HK-2 (cell line): Measurements from ENCODE around the gene CD24.
A peak's percentile ranks its signal among the peaks of the same experiment; 100 is the strongest.
"Not testable (repeated sequence)": the region's sequence is repeated elsewhere in the genome, so short reads cannot be mapped to it uniquely, and the experiment has no call there.

Experiments
- DNase-seq: peaks from one replicate; pipeline ENCODE4 v3.0.0-alpha.2; 2018; ENCODE audit not compliant: unreplicated experiment

CD24 gene, protein sequence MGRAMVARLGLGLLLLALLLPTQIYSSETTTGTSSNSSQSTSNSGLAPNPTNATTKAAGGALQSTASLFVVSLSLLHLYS

DNA sequence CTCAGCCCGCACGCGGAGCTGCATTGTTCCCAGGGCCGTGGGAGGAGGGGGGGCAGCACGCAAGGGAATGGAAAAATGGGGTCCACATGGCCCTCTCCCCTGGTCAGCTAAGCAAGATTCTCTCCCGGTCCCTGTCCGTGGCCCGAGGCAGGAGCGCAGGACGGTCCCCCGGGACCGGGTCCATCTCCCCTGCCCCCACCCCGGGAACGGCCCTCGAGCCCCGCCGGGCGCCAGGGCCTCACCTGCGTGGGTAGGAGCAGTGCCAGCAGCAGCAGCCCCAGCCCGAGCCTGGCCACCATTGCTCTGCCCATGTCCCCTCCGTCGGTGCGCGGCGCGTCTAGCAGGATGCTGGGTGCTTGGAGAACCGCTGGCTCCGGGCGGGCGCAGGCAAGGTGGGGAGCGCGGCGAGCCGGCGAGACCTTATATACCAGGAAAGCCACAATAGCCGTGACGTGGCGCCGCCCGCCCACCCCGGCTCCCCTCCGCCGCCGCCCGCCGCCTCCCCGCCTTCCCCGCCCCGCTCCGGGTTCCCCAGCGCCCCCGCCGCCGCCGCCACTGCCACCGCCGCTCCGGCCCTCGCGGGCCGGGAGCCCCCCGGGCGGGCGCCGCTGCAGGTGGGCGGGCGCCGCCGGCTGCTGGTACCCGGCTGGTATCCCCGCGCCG lies at the start of gene CD24:
CD24 (minus strand) TSS at position 394 of the 663 bp plus-strand sequence; CDS start at position 311, 83 bp downstream.
- peak; percentile 84 for DNase-seq

GRCh38 chr6:107021446-107022185 lies 47.1 kb upstream of the CD24 start:
- no peak for DNase-seq

DNA sequence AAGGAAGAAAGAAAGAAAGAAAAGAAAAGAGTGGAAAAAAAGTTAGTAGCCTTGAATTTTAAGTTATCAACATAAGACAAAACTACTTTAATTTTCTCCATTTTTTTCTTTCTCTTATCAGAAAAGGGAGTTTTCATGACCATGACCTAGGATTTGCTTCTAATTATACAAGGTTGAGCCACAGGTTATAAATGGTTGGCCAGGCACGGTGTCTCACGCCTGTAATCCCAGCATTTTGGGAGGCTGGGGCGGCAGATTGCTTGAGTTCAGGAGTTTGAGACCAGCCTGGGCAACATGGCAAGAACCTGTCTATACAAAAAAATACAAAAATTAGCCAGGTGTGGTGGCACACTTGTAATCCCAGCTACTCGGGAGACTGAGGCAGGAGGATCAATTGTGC lies 45.7 kb upstream of the CD24 start:
- DNase-seq, result no peak

DNA sequence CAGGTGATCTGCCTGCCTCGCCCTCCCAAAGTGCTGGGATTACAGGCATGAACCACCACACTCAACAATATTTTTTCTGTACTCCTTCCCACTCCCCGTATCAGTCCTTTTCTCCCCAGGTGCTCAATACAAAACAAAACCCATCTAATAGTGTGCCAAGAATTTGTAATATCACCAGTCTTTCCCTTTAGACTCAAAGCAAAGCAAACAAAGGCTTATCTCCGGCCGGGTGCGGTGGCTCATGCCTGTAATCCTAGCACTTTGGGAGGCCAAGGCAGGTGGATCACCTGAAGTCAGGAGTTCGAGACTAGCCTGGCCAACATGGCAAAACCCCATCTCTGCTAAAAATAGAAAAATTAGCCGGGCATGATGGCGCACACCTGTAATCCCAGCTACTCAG lies 45.1 kb upstream of the CD24 start:
- not testable (repeated sequence) for DNase-seq

DNA sequence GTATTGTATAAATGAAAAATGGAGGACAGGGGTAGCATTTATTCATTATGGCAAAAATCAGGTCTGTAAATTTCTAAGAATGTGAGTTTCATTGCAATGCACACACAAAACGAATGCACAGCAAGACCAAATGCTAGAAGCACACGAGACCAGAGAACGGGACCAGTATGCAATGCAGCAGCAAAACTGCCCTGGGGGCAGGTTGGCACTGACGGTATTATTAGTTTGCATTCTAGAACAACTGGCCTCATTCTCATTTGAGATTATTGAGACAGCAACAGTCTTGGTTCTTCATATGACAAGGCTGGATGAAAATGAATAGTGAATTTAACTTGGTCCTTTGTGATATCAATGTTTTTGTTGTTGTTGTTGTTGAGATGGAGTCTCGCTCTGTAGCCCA lies 44.5 kb upstream of the CD24 start:
- no peak for DNase-seq

- no peak for DNase-seq
Measured at GRCh38 chr6:107009499-107009898, 35.0 kb upstream of the CD24 start.

- peak; percentile 56 for DNase-seq
Measured at GRCh38 chr6:106997392-106998158, 23.0 kb upstream of the CD24 start.

DNA sequence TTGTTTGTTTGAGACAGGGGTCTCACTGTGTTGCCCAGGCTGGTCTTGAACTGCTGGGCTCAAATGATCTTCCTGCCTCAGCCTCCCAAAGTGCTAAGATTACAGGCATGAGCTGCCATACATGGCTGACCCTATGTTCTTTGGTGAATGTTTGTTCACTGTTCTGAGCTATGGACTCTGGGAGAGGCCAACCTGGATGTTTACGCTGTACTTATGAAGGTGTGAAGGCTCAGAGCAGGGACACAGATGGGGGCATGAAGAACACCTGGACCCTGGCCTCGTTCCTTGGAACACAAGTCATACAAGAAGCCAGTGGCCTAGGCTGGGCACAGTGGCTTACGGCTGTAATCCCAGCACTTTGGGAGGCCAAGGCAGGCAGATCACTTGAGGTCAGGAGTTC lies 21.1 kb upstream of the CD24 start:
- no peak for DNase-seq

GRCh38 chr6:106989737-106990136 lies 15.2 kb upstream of the CD24 start:
- not testable (repeated sequence) for DNase-seq

- DNase-seq, result no peak
Measured at GRCh38 chr6:106988664-106989063, 14.1 kb upstream of the CD24 start.

- DNase-seq, result no peak
Measured at GRCh38 chr6:106981926-106982325, 7.4 kb upstream of the CD24 start.

DNA sequence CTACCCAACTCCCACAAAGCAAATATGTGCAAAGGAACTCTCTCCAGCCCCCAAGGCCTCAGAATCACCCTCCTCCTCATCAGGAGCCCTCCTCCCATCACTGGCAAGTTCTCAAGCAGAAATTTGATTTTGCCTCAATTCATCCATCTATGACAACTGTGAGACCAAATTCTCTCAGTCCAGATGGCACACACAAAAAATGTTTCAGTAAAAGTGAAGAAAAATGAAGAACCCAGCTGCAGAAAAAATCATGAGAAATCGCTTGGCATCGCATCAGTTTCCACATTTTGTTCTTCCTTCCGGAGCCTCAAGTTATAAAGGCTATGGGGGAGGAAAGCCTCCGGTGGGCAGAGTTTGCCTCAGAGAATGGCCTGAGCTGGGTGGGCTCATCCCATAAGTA lies 6.4 kb upstream of the CD24 start:
- no peak for DNase-seq

GRCh38 chr6:106979435-106979884 lies 4.9 kb upstream of the CD24 start:
- DNase-seq, result peak; percentile 87

- DNase-seq, result no peak
Measured at GRCh38 chr6:106977246-106977645, 2.7 kb upstream of the CD24 start.

DNA sequence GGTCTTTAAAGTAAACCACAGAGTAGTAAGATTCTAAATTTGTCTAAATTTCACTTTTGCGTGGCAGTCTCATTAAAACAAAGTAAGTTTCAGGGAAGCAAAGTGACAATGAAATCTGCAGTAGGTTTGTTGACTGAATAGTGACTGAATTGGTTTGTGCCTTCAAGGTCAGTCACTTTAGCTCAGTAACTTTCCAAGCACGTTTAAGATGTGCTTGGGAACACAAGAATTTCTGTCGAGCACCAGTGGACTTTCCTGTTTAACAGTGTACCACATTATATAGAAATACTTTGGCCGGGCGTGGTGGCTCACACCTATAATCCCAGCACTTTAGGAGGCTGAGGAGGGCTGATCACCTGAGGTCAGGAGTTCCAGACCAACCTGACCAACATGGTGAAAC lies 1.7 kb upstream of the CD24 start:
- no peak for DNase-seq

- DNase-seq, result no peak
Measured at GRCh38 chr6:106975738-106976064, 1.2 kb upstream of the CD24 start.

DNA sequence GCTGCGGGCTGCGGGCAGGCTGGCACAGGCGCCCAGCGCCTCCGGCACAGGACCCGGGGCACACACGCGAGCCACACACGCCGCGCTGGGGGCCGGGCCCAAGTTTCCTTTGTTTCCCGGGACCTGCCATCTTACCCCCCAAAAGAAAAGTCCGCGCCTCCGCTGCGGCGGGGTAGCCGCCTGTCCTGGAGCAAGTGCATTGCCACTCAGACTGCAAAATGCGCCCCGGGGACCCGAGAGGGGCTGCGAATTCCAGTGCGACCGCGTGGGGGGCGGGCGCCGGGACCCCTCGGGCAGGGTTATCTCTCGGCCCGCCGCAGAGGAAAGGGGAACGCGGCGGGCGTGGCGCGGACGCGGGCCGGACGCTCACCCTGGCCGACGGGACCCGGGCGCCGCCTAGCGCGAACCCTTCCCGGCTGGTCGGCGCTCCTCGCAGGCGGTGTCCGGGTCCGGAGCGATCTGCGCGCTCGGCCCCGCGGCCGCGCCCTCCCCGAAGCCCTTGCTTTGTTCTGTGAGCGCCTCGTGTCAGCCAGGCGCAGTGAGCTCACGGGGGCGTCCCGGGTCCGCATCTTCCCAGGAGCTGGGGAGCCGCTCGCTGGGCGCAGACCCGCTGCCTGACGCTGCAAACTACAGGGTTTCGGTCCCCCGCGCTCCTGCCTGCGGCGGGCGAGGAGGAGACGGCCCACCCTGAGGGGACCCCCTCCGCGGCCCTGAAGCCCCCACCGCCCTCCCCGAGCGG lies 639 bp upstream of the CD24 start:
- DNase-seq, result peak; percentile 77

DNA sequence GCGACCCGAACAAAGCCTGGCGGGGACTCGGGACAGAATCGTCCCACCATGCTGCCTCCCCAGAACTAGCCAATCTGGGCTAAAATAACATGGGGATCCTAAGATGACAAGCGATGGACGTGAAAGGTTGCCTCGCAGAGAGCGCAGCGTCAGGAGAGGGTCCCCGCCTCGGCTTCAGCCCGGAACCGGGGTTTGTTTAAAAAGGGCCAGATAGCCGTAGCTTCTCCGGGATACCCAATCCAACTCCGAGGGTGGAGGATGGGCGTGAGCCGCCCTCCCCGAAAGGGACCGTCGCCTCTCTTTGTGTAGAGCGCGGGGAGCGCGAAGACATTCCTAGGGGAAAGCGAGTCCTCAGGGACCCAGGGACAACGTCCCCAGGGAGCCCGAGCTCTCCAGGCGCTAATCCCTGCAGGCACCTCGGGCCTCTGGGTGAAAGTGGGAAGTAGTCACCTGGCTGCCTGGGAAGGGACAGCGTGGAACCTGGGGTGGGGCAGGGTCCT lies 643 bp downstream of the CD24 start:
- peak; percentile 50 for DNase-seq

DNA sequence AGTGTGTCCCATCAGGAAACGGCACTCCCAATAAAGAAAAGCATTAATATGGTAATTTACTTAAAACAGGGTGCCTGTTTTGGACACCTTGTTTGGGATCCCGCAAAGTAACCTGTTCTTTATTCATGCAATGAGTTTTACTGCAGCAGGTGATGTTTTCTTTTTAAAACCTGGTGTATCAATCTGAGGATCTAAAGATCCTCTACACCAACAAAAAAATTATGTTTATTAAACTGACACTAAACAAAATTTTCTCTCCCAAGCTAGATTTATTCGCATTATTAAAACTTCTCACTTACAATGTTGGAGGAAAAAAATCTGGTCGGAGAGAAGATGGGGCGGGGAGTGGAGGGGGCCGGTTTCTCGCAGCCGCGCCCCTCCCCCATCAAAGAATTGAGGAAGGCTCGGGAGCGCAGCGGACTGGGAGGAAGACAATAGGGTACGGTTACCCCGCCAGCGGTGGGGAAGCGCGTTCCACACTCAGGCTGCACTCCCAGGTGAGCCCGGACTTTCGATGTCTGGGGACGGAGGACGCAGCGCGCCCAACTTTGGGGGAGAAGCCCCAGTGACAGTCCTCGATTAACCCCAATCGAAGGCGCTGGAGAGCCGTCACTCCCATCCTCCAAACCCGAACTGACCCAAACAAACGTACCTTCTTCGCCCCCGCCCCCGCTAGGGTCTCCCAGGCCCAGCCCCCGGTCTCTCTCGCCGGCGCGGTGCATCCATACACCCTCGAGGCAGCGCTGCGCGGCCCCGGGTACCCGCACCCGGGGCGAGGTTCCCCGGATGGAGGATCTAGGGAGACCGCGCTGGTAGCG lies 1.3 kb downstream of the CD24 start:
- DNase-seq, result peak; percentile 35

DNA sequence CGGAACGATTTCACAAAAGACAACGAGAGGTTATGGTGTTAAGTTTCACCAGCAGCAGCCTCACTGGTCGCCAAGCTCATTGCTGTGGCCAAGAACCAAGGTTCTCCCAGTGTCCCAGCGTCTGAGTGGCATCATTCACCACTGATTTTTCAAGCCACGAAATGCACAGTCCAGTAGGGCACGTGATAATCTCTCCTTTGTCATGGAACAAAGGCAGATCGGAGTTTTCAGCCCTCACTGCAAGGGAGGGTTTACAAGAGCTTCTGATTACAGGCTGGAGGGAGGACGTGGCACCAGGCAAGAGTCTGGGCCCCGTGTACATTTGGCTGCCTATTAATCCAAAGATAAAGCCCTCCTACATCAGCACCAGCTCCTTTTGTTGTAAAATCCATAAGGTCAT lies 2.0 kb downstream of the CD24 start:
- DNase-seq, result no peak

GRCh38 chr6:106970769-106971168 lies 3.8 kb downstream of the CD24 start:
- DNase-seq, result not testable (repeated sequence)
